GM12872 (cell line): ENCODE data around the gene TEC.

Experiments used
- TF ChIP-seq, protein P1 (sequence below): IDR thresholded peaks from 3 replicates; pipeline ENCODE4 v1.5.1; 2011; ENCODE audit warnings: low read depth, mild to moderate bottlenecking, low read length, moderate library complexity; ENCODE audit not compliant: insufficient read depth

TEC gene

DNA sequence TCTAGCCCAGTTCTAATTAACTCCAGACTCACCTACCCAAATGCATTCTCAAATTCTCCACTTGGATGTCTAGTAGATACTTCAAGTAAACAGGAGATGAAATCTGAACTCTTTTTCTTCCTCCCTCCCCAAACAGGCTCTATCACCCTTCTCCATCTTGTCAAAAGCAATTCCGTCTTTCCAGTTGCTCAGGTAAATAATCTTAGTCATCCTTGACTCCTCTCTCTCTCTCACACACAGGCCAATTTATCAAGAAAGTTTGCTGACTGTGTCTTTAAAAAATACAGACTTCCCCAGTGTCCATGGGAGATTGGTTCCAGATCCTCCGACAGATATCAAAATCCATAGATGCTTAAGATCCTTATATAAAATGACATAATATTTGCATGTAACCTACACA lies 148.5 kb downstream of the TEC start:
- TF ChIP-seq, protein P1, sequence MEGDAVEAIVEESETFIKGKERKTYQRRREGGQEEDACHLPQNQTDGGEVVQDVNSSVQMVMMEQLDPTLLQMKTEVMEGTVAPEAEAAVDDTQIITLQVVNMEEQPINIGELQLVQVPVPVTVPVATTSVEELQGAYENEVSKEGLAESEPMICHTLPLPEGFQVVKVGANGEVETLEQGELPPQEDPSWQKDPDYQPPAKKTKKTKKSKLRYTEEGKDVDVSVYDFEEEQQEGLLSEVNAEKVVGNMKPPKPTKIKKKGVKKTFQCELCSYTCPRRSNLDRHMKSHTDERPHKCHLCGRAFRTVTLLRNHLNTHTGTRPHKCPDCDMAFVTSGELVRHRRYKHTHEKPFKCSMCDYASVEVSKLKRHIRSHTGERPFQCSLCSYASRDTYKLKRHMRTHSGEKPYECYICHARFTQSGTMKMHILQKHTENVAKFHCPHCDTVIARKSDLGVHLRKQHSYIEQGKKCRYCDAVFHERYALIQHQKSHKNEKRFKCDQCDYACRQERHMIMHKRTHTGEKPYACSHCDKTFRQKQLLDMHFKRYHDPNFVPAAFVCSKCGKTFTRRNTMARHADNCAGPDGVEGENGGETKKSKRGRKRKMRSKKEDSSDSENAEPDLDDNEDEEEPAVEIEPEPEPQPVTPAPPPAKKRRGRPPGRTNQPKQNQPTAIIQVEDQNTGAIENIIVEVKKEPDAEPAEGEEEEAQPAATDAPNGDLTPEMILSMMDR: no peak

DNA sequence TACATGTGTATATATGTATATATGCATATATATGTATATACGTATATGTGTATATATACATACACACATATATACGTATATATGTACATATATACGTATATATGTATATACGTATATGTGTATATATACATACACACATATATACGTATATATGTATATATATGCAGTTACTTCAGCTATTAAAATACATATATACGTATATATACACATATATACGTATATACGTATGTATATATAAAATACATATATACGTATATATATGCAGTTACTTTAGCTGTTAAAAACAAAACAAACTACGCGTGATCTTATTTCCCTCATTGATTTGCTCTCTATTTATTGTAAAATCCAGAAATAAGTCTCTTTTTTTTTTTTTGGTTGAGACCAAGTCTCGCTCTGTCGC lies 149.5 kb downstream of the TEC start:
- TF ChIP-seq, protein P1: no peak

DNA sequence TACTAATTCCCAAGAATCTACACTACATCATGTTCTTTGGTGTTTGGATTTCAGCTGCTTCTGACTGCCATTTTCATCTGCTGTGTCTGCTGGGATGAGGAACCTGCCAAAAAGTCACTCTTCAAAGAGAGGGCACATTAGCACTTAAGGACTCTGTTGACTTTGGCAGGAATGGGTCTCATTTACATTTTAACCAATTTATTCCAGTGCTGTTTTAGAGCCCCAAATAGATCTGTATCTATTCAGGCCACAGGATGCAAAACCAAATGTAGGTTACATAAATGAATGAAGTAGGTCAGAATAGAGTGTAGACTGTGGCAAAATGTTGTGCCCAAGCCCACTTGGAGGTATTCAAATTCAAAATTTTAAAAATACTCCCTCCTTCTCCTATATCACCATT lies 150.0 kb downstream of the TEC start:
- TF ChIP-seq, protein P1: no peak

DNA sequence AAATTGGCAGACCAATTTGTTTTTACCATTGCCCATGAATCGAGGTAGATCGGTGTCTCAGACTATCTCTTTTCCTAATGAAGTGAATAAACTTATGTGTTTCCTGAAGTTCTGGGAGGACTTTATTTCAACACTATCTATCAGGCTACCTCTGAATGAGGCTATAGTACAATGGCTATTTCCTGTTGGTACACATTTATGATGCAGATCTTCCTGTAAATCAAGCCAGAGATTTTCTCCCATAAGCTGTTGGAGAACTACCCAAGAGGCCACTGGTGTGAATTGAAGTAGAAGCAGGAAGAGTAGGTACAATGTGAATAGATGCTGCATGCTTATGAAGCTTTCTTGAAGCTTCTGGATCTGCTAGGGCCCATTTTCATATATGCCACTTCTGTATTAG lies 151.6 kb downstream of the TEC start:
- TF ChIP-seq, protein P1: no peak

DNA sequence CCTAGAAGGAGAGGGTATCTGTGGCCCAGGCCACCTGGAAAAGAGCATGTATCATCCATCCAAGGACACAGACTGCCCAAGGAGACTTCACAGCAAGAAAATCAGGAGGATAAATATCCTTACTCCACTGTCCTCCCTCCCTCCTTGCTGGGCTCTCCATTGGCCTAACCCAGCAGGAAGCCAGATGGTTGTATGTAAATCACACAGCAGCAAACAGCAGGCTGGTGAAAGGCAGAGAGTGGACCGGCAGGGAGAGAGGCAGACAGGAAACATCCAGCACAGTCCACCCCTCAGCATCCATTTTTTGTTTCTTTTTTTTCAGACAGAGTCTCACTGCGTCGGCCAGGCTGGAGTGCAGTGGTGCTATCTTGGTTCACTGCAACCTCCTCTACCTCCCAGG lies 153.1 kb downstream of the TEC start:
- TF ChIP-seq, protein P1: no peak

DNA sequence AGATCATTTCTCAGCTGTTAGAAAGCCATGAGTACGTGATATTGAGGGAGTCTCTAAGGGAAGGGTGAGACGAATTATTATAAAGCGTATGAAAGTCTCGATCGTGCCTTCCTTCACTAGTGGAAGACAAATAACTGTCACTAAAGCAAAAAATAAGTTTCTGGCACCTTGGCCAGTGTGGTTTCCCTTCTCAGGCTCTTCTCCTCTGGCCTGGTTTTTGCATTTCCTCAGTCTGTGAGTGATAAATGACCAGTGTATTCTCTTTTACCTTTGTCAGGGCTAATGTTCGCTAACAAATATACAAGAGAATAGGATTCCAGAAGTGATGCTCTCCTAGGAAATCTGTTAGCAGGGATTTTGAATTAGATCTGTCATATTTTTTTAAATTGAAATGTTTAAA lies 155.2 kb downstream of the TEC start:
- TF ChIP-seq, protein P1: no peak

DNA sequence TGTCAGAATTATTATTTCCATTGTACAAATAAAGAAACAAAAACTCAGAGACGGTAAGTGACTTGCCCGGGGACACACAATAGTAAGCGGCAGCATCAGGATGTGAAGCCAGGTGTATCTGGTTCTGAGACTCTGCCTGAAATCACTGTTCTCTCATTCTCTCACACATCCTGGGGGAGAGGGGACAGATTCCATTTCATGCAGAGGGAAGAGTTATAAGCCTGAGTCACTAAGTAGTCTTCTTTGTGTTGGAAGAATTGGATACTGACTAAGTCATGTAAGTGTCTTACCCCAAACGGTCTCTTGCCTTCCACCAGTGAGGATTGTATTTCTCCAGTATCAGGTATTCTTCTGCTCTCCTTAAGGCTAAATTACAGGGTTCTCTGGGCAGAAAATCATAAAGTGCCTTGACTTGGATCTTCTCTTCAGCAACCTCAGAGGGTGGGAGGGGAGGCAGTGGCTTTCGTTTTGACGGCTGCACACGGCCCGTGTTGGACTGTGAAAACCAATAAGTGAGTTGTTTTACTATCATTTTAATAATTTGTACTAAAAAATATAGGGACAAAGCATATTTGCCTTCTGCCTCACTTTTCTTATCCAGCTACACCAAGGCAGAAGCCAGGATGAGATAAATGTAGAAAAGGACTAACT lies 157.5 kb downstream of the TEC start:
- TF ChIP-seq, protein P1: no peak
